ENCODE data around the gene FBXO42.

The FBXO42 gene

DNA sequence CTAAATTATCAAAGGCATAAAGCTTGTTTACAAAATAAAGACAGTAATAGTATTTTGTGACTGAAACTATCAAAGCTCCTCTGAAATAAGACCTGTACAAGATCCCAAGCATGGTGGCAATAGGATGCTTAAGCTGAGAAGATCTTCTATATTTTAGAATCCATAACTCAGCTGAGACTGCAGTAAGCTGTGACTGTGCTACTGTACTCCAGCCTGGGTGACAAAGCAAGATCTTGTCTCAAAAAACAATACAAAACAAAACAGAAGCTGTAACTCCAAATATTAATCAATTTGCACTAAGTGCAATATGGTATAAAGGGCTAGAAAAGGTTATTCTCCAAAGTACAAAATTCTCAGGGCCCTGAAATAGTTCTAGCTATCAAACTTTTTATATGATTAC, 59.5 kb downstream of the FBXO42 start:
- no peak for DNase-seq (ENCODE audit: low read depth, low spot score)
- H3K27ac ChIP-seq: no peak overlapping the region
- peaks cover 36% of the 10 kb centered on the region for H3K36me3 ChIP-seq (ENCODE audit: insufficient read depth, low read length)
- TF ChIP-seq EZH2 (IDR thresholded peaks at IDR 0.05): no peak
- TF ChIP-seq POLR2AphosphoS5 (IDR thresholded peaks at IDR 0.05; ENCODE audit: borderline replicate concordance, low read depth, low read length): no peak
- TF ChIP-seq FOXP2 (optimal IDR thresholded peaks at IDR 0.05; ENCODE audit: control extremely low read depth, extremely low read length, insufficient read depth): no peak
- H3K4me3 ChIP-seq: no peak overlapping the region
- H3K9ac ChIP-seq (ENCODE audit: insufficient read length): no peak overlapping the region
- H3K9me3 ChIP-seq (ENCODE audit: low read depth, low read length): no peaks in the 10 kb centered on the region

- H3K9me3 ChIP-seq (ENCODE audit: low read depth, low read length): no peaks in the 10 kb centered on the region
- no peak for DNase-seq (ENCODE audit: low read depth, low spot score)
- H3K36me3 ChIP-seq (ENCODE audit: insufficient read depth, low read length): peaks cover 52% of the 10 kb centered on the region
- H3K4me3 ChIP-seq: no peak overlapping the region
- H3K27ac ChIP-seq: no peak overlapping the region
- no peak overlapping the region for H3K9ac ChIP-seq (ENCODE audit: insufficient read length)
- TF ChIP-seq EZH2 (IDR thresholded peaks at IDR 0.05): no peak
- no peak for TF ChIP-seq POLR2AphosphoS5 (IDR thresholded peaks at IDR 0.05; ENCODE audit: borderline replicate concordance, low read depth, low read length)
- TF ChIP-seq FOXP2 (optimal IDR thresholded peaks at IDR 0.05; ENCODE audit: control extremely low read depth, extremely low read length, insufficient read depth): no peak
Observed at GRCh38 chr1:16289959-16290358, 62.3 kb downstream of the FBXO42 start.

DNA sequence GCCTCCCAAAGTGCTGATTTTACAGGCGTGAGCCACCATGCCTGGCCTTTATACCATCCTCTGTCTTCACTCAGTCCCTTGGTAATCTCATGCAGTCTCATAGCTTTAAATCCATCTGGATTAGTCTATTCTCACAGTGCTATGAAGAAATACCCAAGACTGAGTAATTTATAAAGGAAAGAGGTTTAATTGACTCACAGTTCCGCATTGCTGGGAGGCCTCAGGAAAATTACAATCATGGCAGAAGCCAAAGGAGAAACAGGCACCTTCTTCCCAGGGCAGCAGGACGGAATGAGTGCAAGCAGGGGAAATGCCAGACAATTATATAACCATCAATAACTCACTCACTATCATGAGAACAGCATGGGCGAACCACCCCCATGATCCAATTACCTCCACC, 66.2 kb downstream of the FBXO42 start:
- no peak for TF ChIP-seq POLR2AphosphoS5 (IDR thresholded peaks at IDR 0.05; ENCODE audit: borderline replicate concordance, low read depth, low read length)
- TF ChIP-seq FOXP2 (optimal IDR thresholded peaks at IDR 0.05; ENCODE audit: control extremely low read depth, extremely low read length, insufficient read depth): no peak
- TF ChIP-seq EZH2 (IDR thresholded peaks at IDR 0.05): no peak
- peaks cover 26% of the 10 kb centered on the region for H3K36me3 ChIP-seq (ENCODE audit: insufficient read depth, low read length)
- no peak overlapping the region for H3K4me3 ChIP-seq
- DNase-seq (ENCODE audit: low read depth, low spot score): no peak
- H3K9me3 ChIP-seq (ENCODE audit: low read depth, low read length): no peaks in the 10 kb centered on the region
- no peak overlapping the region for H3K27ac ChIP-seq
- H3K9ac ChIP-seq (ENCODE audit: insufficient read length): no peak overlapping the region

- Histone ChIP-seq H3K27ac (no peak overlapping the region), H3K36me3 (ENCODE audit: insufficient read depth, low read length) (peaks cover 11% of the 10 kb centered on the region; the same call in 1 of the 2 replicates), H3K4me3 (no peak overlapping the region), H3K9me3 (ENCODE audit: low read depth, low read length) (no peaks in the 10 kb centered on the region), H3K9ac (ENCODE audit: insufficient read length) (no peak overlapping the region)
- TF ChIP-seq FOXP2 (optimal IDR thresholded peaks at IDR 0.05; ENCODE audit: control extremely low read depth, extremely low read length, insufficient read depth) (no peak), POLR2AphosphoS5 (IDR thresholded peaks at IDR 0.05; ENCODE audit: borderline replicate concordance, low read depth, low read length) (no peak), EZH2 (IDR thresholded peaks at IDR 0.05) (no peak)
- no peak for DNase-seq (ENCODE audit: low read depth, low spot score)
Observed at GRCh38 chr1:16281765-16282164, 70.5 kb downstream of the FBXO42 start.

DNA sequence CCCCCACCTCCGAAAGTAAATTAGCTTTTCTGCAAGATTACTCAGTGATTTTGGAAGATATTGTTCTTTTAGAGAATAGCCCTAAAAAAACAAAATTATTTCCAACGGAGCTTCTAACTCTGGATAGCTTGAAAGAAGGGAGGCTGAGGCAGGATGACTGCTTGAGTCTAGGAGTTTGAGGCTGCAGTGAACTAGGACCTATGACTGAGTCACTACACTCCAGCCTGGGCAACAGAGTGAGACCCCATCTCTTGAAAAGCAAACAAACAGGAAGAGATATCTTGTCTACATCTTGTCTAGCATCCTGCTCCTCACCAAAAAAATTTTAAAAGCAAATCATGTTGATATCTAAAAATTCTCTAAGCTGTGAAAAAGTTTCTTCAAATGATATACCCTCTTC, 73.1 kb downstream of the FBXO42 start:
- Histone ChIP-seq H3K27ac (no peak overlapping the region), H3K36me3 (ENCODE audit: insufficient read depth, low read length) (no peaks in the 10 kb centered on the region), H3K4me3 (no peak overlapping the region), H3K9me3 (ENCODE audit: low read depth, low read length) (no peaks in the 10 kb centered on the region), H3K9ac (ENCODE audit: insufficient read length) (no peak overlapping the region)
- no peak for DNase-seq (ENCODE audit: low read depth, low spot score)
- TF ChIP-seq EZH2 (IDR thresholded peaks at IDR 0.05) (no peak), POLR2AphosphoS5 (IDR thresholded peaks at IDR 0.05; ENCODE audit: borderline replicate concordance, low read depth, low read length) (no peak), FOXP2 (optimal IDR thresholded peaks at IDR 0.05; ENCODE audit: control extremely low read depth, extremely low read length, insufficient read depth) (no peak)

- Histone ChIP-seq H3K27ac (no peak overlapping the region), H3K9ac (ENCODE audit: insufficient read length) (no peak overlapping the region), H3K36me3 (ENCODE audit: insufficient read depth, low read length) (no peaks in the 10 kb centered on the region), H3K9me3 (ENCODE audit: low read depth, low read length) (no peaks in the 10 kb centered on the region), H3K4me3 (no peak overlapping the region)
- DNase-seq (ENCODE audit: low read depth, low spot score): no peak
- no peak for TF ChIP-seq POLR2AphosphoS5 (IDR thresholded peaks at IDR 0.05; ENCODE audit: borderline replicate concordance, low read depth, low read length)
- TF ChIP-seq EZH2 (IDR thresholded peaks at IDR 0.05): no peak
- TF ChIP-seq FOXP2 (optimal IDR thresholded peaks at IDR 0.05; ENCODE audit: control extremely low read depth, extremely low read length, insufficient read depth): no peak
Observed at GRCh38 chr1:16276302-16277030, 75.8 kb downstream of the FBXO42 start.

- Histone ChIP-seq H3K27ac (no peak overlapping the region), H3K9me3 (ENCODE audit: low read depth, low read length) (no peaks in the 10 kb centered on the region), H3K36me3 (ENCODE audit: insufficient read depth, low read length) (no peaks in the 10 kb centered on the region), H3K4me3 (no peak overlapping the region), H3K9ac (ENCODE audit: insufficient read length) (no peak overlapping the region)
- TF ChIP-seq POLR2AphosphoS5 (IDR thresholded peaks at IDR 0.05; ENCODE audit: borderline replicate concordance, low read depth, low read length) (no peak), EZH2 (IDR thresholded peaks at IDR 0.05) (no peak)
- DNase-seq (ENCODE audit: low read depth, low spot score): no peak
Observed at GRCh38 chr1:16275591-16275990, 76.7 kb downstream of the FBXO42 start.

DNA sequence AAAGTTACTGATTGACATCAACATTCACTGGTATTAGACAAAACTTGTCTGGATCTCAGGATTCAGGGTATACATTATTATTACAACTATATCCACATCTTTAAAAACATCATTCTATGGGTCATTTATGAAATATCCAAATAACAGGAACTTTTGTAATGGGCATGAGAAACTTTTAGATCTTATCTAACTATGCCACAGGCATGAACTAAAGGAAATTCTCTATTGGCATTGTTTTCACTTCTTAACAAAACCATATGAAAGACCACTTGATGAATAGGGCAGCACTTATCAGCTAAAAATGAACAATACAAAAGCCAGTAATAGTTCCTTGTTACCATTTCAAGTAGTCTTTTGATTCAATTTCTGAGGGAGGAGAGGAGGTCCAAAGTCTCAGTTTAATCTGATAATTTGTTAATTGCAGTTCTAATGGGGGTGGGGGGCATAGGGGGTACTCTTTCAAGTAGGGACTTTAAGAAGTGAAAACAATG, 84.5 kb downstream of the FBXO42 start:
- TF ChIP-seq EZH2 (IDR thresholded peaks at IDR 0.05) (no peak), POLR2AphosphoS5 (IDR thresholded peaks at IDR 0.05; ENCODE audit: borderline replicate concordance, low read depth, low read length) (no peak), FOXP2 (optimal IDR thresholded peaks at IDR 0.05; ENCODE audit: control extremely low read depth, extremely low read length, insufficient read depth) (no peak)
- DNase-seq (ENCODE audit: low read depth, low spot score): no peak
- Histone ChIP-seq H3K4me3 (no peak overlapping the region), H3K27ac (peak overlapping the region; percentile 8; the same call in 1 of the 2 replicates), H3K36me3 (ENCODE audit: insufficient read depth, low read length) (no peaks in the 10 kb centered on the region), H3K9me3 (ENCODE audit: low read depth, low read length) (no peaks in the 10 kb centered on the region), H3K9ac (ENCODE audit: insufficient read length) (no peak overlapping the region)
